CD1c-positive myeloid dendritic cell (primary cell): ENCODE data around the gene SLC22A13.
A peak's percentile ranks its signal among the peaks of the same experiment; 100 is the strongest.
"Not testable (repeated sequence)": the region's sequence is repeated elsewhere in the genome, so short reads cannot be mapped to it uniquely, and the experiment has no call there.

Experiments
- DNase-seq: peaks from one replicate; pipeline ENCODE4 v3.0.0-alpha.2; 2016; ENCODE audit errors: extremely low spot score

Gene SLC22A13

GRCh38 chr3:38264353-38264771 lies 1.2 kb upstream of the SLC22A13 start:
- no peak for DNase-seq

GRCh38 chr3:38264779-38265178 lies 833 bp upstream of the SLC22A13 start:
- DNase-seq = no peak

GRCh38 chr3:38266810-38267209 lies 1.2 kb downstream of the SLC22A13 start:
- no peak for DNase-seq

GRCh38 chr3:38267662-38268061 lies 2.0 kb downstream of the SLC22A13 start:
- no peak for DNase-seq

- peak; percentile 37 for DNase-seq
Measured at GRCh38 chr3:38268087-38268486, 2.5 kb downstream of the SLC22A13 start.

- peak; percentile 50 for DNase-seq
Measured at GRCh38 chr3:38268522-38268921, 2.9 kb downstream of the SLC22A13 start.

GRCh38 chr3:38270606-38271005 lies 5.0 kb downstream of the SLC22A13 start:
- DNase-seq = no peak

- no peak for DNase-seq
Measured at GRCh38 chr3:38271553-38271952, 5.9 kb downstream of the SLC22A13 start.

- DNase-seq = no peak
Measured at GRCh38 chr3:38274864-38275649, 9.4 kb downstream of the SLC22A13 start.

- no peak for DNase-seq
Measured at GRCh38 chr3:38275658-38276057, 10.0 kb downstream of the SLC22A13 start.

GRCh38 chr3:38276081-38276916 lies 10.7 kb downstream of the SLC22A13 start:
- DNase-seq = no peak

- DNase-seq = no peak
Measured at GRCh38 chr3:38276917-38277630, 11.5 kb downstream of the SLC22A13 start.

GRCh38 chr3:38278841-38279240 lies 13.2 kb downstream of the SLC22A13 start:
- DNase-seq = no peak

- no peak for DNase-seq
Measured at GRCh38 chr3:38281895-38282686, 16.5 kb downstream of the SLC22A13 start, which contains the start of gene SLC22A14. SLC22A14 (plus strand) TSS chr3:38282294; CDS start chr3:38306027, 23,733 bp downstream.

- DNase-seq = no peak
Measured at GRCh38 chr3:38283810-38284755, 18.5 kb downstream of the SLC22A13 start.

GRCh38 chr3:38284756-38285150 lies 19.1 kb downstream of the SLC22A13 start:
- DNase-seq = no peak

- not testable (repeated sequence) for DNase-seq
Measured at GRCh38 chr3:38289286-38290217, 23.9 kb downstream of the SLC22A13 start.

- not testable (repeated sequence) for DNase-seq
Measured at GRCh38 chr3:38297053-38297452, 31.4 kb downstream of the SLC22A13 start.

- no peak for DNase-seq
Measured at GRCh38 chr3:38297537-38297936, 31.9 kb downstream of the SLC22A13 start.
